ENCODE measurements around the gene PJA2.

PJA2 gene

DNA sequence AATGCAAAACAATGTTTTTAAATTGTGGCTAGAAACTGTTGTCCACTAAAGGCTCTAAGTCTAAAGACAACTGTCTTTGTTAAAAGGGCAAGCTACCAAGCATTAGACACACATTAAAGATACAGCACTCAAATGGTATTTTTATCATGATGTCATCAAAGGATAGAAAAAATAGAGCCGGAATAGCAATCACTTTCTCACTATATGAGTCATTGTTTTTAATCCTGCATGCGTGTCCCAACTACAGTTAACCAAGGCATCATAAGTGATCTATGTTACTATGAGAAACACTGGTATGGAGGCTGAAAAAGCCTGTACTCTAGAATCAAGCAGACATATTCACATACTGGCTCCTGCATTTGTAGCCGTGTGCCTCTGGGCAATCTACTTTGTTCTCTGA is 1.9 kb upstream of the PJA2 start:
- peaks cover 29% of the 10 kb centered on the region for H3K79me2 ChIP-seq (ENCODE audit: insufficient read depth, low read length)
- no peak for ATAC-seq (ENCODE audit: insufficient read depth, low read depth)

DNA sequence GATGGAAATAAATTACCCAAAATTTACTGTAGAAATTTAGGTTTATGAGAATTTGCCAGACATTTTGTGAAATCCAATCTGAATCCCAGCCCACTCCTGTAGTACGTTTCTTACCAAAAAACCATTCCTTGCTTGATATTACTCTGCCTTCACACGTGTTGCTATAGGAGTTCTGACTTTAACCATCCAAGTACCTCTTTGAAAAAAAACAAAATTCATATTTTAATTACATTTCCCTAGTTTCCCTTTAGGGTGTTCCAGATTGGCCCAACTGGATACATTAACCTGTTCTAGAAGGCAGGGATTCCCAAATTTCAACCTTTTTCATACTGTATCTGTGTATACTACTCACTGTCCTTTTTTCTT is 1.4 kb upstream of the PJA2 start:
- DNase-seq (no peak), ATAC-seq (ENCODE audit: insufficient read depth, low read depth) (no peak)
- no peaks in the 10 kb centered on the region for H3K27me3 ChIP-seq (ENCODE audit: insufficient read depth, low read length, poor library complexity)
- H4K20me1 ChIP-seq (ENCODE audit: insufficient read depth, low read length) = 0 out of 2 replicates have a peak, but pooled peaks cover 3% of the 10 kb centered on the region
- no peaks in the 10 kb centered on the region for H3K9me3 ChIP-seq (ENCODE audit: insufficient read depth, low read length, severe bottlenecking)
- TF ChIP-seq, protein P1, sequence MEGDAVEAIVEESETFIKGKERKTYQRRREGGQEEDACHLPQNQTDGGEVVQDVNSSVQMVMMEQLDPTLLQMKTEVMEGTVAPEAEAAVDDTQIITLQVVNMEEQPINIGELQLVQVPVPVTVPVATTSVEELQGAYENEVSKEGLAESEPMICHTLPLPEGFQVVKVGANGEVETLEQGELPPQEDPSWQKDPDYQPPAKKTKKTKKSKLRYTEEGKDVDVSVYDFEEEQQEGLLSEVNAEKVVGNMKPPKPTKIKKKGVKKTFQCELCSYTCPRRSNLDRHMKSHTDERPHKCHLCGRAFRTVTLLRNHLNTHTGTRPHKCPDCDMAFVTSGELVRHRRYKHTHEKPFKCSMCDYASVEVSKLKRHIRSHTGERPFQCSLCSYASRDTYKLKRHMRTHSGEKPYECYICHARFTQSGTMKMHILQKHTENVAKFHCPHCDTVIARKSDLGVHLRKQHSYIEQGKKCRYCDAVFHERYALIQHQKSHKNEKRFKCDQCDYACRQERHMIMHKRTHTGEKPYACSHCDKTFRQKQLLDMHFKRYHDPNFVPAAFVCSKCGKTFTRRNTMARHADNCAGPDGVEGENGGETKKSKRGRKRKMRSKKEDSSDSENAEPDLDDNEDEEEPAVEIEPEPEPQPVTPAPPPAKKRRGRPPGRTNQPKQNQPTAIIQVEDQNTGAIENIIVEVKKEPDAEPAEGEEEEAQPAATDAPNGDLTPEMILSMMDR (IDR thresholded peaks at IDR 0.05; ENCODE audit: borderline replicate concordance, extremely low read depth, low read length, poor library complexity, severe bottlenecking) = no peak
- no peak for TF ChIP-seq EZH2 (IDR thresholded peaks at IDR 0.05; ENCODE audit: borderline replicate concordance, low read depth, low read length, severe bottlenecking)
- peak overlapping the region; percentile 90 for H2AFZ ChIP-seq (ENCODE audit: low read depth, low read length)
- H3K36me3 ChIP-seq (ENCODE audit: insufficient read depth, low read length) = no peaks in the 10 kb centered on the region
- peak overlapping the region; percentile 35 to 71 for H3K4me3 ChIP-seq (ENCODE audit: low read depth in 1 of 2, low read length in 2 of 2)
- peak overlapping the region; percentile 72 for H3K4me2 ChIP-seq (ENCODE audit: insufficient read depth, low read length)
- peaks cover 34% of the 10 kb centered on the region for H3K79me2 ChIP-seq (ENCODE audit: insufficient read depth, low read length)
- H3K4me1 ChIP-seq (ENCODE audit: insufficient read depth, low read length) = peaks cover 32% of the 10 kb centered on the region
- peak overlapping the region; percentile 93 for H3K9ac ChIP-seq (ENCODE audit: low read depth, low read length)
- H3K27ac ChIP-seq (ENCODE audit: low read length) = peak overlapping the region; percentile 98

More for the DNA sequence above, 1.9 kb upstream of the PJA2 start:
- peaks cover 27% of the 10 kb centered on the region for H3K4me1 ChIP-seq (ENCODE audit: insufficient read depth, low read length)
- H3K27me3 ChIP-seq (ENCODE audit: insufficient read depth, low read length, poor library complexity) = no peaks in the 10 kb centered on the region
- peak overlapping the region; percentile 90; the same call in 1 of the 2 replicates for H2AFZ ChIP-seq (ENCODE audit: low read depth, low read length)
- peak overlapping the region; percentile 93; the same call in 1 of the 2 replicates for H3K9ac ChIP-seq (ENCODE audit: low read depth, low read length)
- no peaks in the 10 kb centered on the region for H3K9me3 ChIP-seq (ENCODE audit: insufficient read depth, low read length, severe bottlenecking)
- TF ChIP-seq, protein P1 (IDR thresholded peaks at IDR 0.05; ENCODE audit: borderline replicate concordance, extremely low read depth, low read length, poor library complexity, severe bottlenecking) = no peak
- TF ChIP-seq EZH2 (IDR thresholded peaks at IDR 0.05; ENCODE audit: borderline replicate concordance, low read depth, low read length, severe bottlenecking) = no peak
- H3K27ac ChIP-seq (ENCODE audit: low read length) = peak overlapping the region; percentile 3; the same call in 1 of the 2 replicates
- no peaks in the 10 kb centered on the region for H3K36me3 ChIP-seq (ENCODE audit: insufficient read depth, low read length)
- no peak overlapping the region for H3K4me3 ChIP-seq (ENCODE audit: low read depth in 1 of 2, low read length in 2 of 2)
- peak overlapping the region; percentile 72 for H3K4me2 ChIP-seq (ENCODE audit: insufficient read depth, low read length)
- no peaks in the 10 kb centered on the region for H4K20me1 ChIP-seq (ENCODE audit: insufficient read depth, low read length)
- no peak for DNase-seq

DNA sequence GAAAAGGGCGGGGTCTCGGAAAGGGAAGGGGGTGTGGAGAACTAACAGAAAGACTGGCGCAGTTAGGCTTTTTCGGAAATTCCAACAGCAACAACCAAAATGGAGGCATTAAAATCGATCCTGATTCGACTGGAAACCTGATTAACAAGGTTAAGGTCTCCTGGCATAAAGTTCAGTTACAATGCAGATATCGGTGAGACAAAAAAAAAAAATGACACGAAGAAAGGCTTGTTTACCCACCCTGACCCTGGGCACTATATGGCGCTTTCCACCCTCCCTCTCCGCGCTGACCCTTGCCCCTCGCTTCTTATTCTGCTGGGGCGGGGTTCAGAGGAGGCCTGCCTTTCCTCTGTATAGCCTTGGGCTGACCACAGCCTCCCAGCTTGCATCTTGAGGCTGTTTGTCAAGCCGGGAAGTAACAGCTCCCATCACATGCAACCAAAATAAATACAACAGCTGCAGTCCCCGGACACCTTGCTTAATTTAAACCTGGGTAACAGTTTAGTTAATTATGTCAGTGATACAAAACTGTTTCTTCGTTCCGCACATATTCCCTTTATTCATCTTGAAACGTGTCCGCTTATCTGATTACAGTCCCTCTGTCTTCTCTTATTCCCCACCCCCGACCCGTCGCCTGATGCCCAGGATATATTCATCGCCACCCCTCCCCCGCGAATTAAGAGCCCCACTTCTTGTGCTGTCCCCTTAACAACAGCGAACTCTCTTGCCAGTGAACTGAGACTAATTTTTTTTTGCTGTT is 795 bp upstream of the PJA2 start:
- no peak for ATAC-seq (ENCODE audit: insufficient read depth, low read depth)
- peak overlapping the region; percentile 93 for H3K9ac ChIP-seq (ENCODE audit: low read depth, low read length)
- peak overlapping the region; percentile 90 for H2AFZ ChIP-seq (ENCODE audit: low read depth, low read length)
- 0 out of 2 replicates have a peak, but pooled peaks cover 3% of the 10 kb centered on the region for H4K20me1 ChIP-seq (ENCODE audit: insufficient read depth, low read length)
- H3K4me2 ChIP-seq (ENCODE audit: insufficient read depth, low read length) = peak overlapping the region; percentile 72
- H3K4me3 ChIP-seq (ENCODE audit: low read depth in 1 of 2, low read length in 2 of 2) = peak overlapping the region; percentile 35 to 71
- H3K4me1 ChIP-seq (ENCODE audit: insufficient read depth, low read length) = peaks cover 36% of the 10 kb centered on the region
- peak overlapping the region; percentile 98 for H3K27ac ChIP-seq (ENCODE audit: low read length)
- H3K36me3 ChIP-seq (ENCODE audit: insufficient read depth, low read length) = no peaks in the 10 kb centered on the region
- H3K9me3 ChIP-seq (ENCODE audit: insufficient read depth, low read length, severe bottlenecking) = no peaks in the 10 kb centered on the region
- peak; percentile 60 for DNase-seq
- H3K27me3 ChIP-seq (ENCODE audit: insufficient read depth, low read length, poor library complexity) = no peaks in the 10 kb centered on the region
- TF ChIP-seq, protein P1 (IDR thresholded peaks at IDR 0.05; ENCODE audit: borderline replicate concordance, extremely low read depth, low read length, poor library complexity, severe bottlenecking) = no peak
- no peak for TF ChIP-seq EZH2 (IDR thresholded peaks at IDR 0.05; ENCODE audit: borderline replicate concordance, low read depth, low read length, severe bottlenecking)
- H3K79me2 ChIP-seq (ENCODE audit: insufficient read depth, low read length) = peaks cover 39% of the 10 kb centered on the region
